OCI-LY1 (cell line): ENCODE results near the gene EHMT2.
A peak's percentile ranks its signal among the peaks of the same experiment; 100 is the strongest.

Experiments
- H2AFZ ChIP-seq: fragments of 200-600 bp; sonication (generic), shearing (Covaris generic); 2 replicates; pipeline ENCODE4 v1.6.0; 2014; ENCODE audit warnings: antibody characterized with exemption, mild to moderate bottlenecking, low read length
- H3F3A ChIP-seq: fragments of 200-600 bp; sonication (generic), shearing (Covaris generic); 2 replicates; pipeline ENCODE4 v1.6.0; 2014; ENCODE audit warnings: mild to moderate bottlenecking, antibody characterized with exemption, low read length, moderate library complexity; ENCODE audit not compliant: insufficient read depth
- H3K27ac ChIP-seq: fragments of 200-600 bp; sonication (generic); 2 replicates; pipeline ENCODE4 v1.5.1; 2014; ENCODE audit warnings: low read length, mixed run types, mild to moderate bottlenecking, low read depth; ENCODE audit not compliant: poor library complexity, severe bottlenecking
- H3K27me3 ChIP-seq: fragments of 200-600 bp; sonication (generic); 2 replicates; pipeline ENCODE4 v1.6.0; 2014; ENCODE audit warnings: antibody characterized with exemption, mild to moderate bottlenecking, low read length, moderate library complexity; ENCODE audit not compliant: insufficient read depth
- H3K36me3 ChIP-seq: fragments of 200-600 bp; sonication (generic); 2 replicates; pipeline ENCODE4 v1.6.1; 2014; ENCODE audit warnings: mild to moderate bottlenecking, antibody characterized with exemption, low read length, moderate library complexity, mixed read lengths; ENCODE audit not compliant: insufficient read depth
- H3K4me1 ChIP-seq: fragments of 200-600 bp; sonication (generic); 2 replicates; pipeline ENCODE4 v1.5.1; 2014; ENCODE audit warnings: mild to moderate bottlenecking, low read length, moderate library complexity; ENCODE audit not compliant: insufficient read depth, severe bottlenecking
- H3K4me2 ChIP-seq: fragments of 200-600 bp; sonication (generic), shearing (Covaris generic); 2 replicates; pipeline ENCODE4 v1.6.1; 2014; ENCODE audit warnings: low read length
- H3K4me3 ChIP-seq: fragments of 200-600 bp; sonication (generic); 2 replicates; pipeline ENCODE4 v1.5.1; 2014; ENCODE audit warnings: low read length, low read depth, mild to moderate bottlenecking, mixed read lengths; ENCODE audit not compliant: poor library complexity, severe bottlenecking
- H3K79me2 ChIP-seq: fragments of 200-600 bp; shearing (Covaris generic); 2 replicates; pipeline ENCODE4 v1.6.1; 2016; ENCODE audit warnings: mixed run types, low read length, mixed read lengths; ENCODE audit not compliant: insufficient read depth
- H3K9ac ChIP-seq: fragments of 200-600 bp; sonication (generic), shearing (Covaris generic); 2 replicates; pipeline ENCODE4 v1.6.1; 2014; ENCODE audit warnings: mild to moderate bottlenecking, low read length, mixed read lengths
- H3K9me2 ChIP-seq: fragments of 200-600 bp; sonication (generic), shearing (Covaris generic); 2 replicates; pipeline ENCODE4 v1.6.1; 2014; ENCODE audit warnings: low read depth, mild to moderate bottlenecking, low read length, mixed read lengths
- H3K9me3 ChIP-seq: fragments of 200-600 bp; shearing (Covaris generic); 2 replicates; pipeline ENCODE4 v1.6.1; 2014; ENCODE audit warnings: low read length, mixed read lengths
- H4K20me1 ChIP-seq: fragments of 200-600 bp; sonication (generic), shearing (Covaris generic); 2 replicates; pipeline ENCODE4 v1.6.0; 2016; ENCODE audit warnings: mild to moderate bottlenecking, low read length; ENCODE audit not compliant: insufficient read depth
- CTCF ChIP-seq: fragments of 200-600 bp; sonication (generic), shearing (Covaris generic); IDR thresholded peaks from 2 replicates; pipeline ENCODE4 v1.5.1; 2017; ENCODE audit warnings: mild to moderate bottlenecking, antibody characterized with exemption, low read length, moderate library complexity, mixed read lengths
- EZH2 ChIP-seq: fragments of 200-600 bp; sonication (generic), shearing (Covaris generic); IDR thresholded peaks from 2 replicates; pipeline ENCODE4 v1.8.0; 2017; ENCODE audit warnings: borderline replicate concordance, mixed run types, mild to moderate bottlenecking, antibody characterized with exemption, low read length, moderate library complexity, mixed read lengths

The EHMT2 gene

GRCh38 chr6:31897612-31898382 is at the start of gene EHMT2:
Gene EHMT2, minus strand, starts transcription at chr6:31897698. Its CDS starts 21 bp downstream, at chr6:31897677.
- no peaks in the 10 kb centered on the region for H3F3A ChIP-seq
- no peaks in the 10 kb centered on the region for H3K9me3 ChIP-seq
- no peaks in the 10 kb centered on the region for H3K79me2 ChIP-seq
- no peaks in the 10 kb centered on the region for H3K9me2 ChIP-seq
- H2AFZ ChIP-seq = no peak within 1 kb of the TSS
- peak within 1 kb of the TSS; percentile 81 for H3K27ac ChIP-seq
- H4K20me1 ChIP-seq = no peaks in the 10 kb centered on the region
- H3K27me3 ChIP-seq = no peaks in the 10 kb centered on the region
- H3K4me3 ChIP-seq = peak within 1 kb of the TSS; percentile 69
- H3K4me1 ChIP-seq = peaks cover 46% of the 10 kb centered on the region
- TF ChIP-seq CTCF (no peak), EZH2 (no peak)
- peaks cover 23% of the 10 kb centered on the region; the same call in 1 of the 2 replicates for H3K36me3 ChIP-seq
- H3K4me2 ChIP-seq = peak within 1 kb of the TSS; percentile 91
- H3K9ac ChIP-seq = peak within 1 kb of the TSS; percentile 86

GRCh38 chr6:31947070-31947675 is 49.7 kb upstream of the EHMT2 start:
- Histone ChIP-seq H3K9me2 (no peaks in the 10 kb centered on the region), H3K9ac (no peak overlapping the region), H3K4me2 (no peak overlapping the region), H3K79me2 (no peaks in the 10 kb centered on the region), H2AFZ (no peak overlapping the region), H3K9me3 (no peaks in the 10 kb centered on the region), H3K4me1 (no peaks in the 10 kb centered on the region), H4K20me1 (no peaks in the 10 kb centered on the region), H3F3A (no peaks in the 10 kb centered on the region), H3K27me3 (peaks cover 10% of the 10 kb centered on the region), H3K27ac (no peak overlapping the region), H3K4me3 (no peak overlapping the region), H3K36me3 (peaks cover 12% of the 10 kb centered on the region; the same call in 1 of the 2 replicates)
- no peak for TF ChIP-seq EZH2
- TF ChIP-seq CTCF = no peak

- H3F3A ChIP-seq = no peaks in the 10 kb centered on the region
- no peak overlapping the region for H3K4me2 ChIP-seq
- H3K9me3 ChIP-seq = no peaks in the 10 kb centered on the region
- TF ChIP-seq CTCF (no peak), EZH2 (no peak)
- no peak overlapping the region for H3K27ac ChIP-seq
- H4K20me1 ChIP-seq = no peaks in the 10 kb centered on the region
- H3K4me3 ChIP-seq = no peak overlapping the region
- H3K36me3 ChIP-seq = peaks cover 5% of the 10 kb centered on the region; the same call in 1 of the 2 replicates
- no peaks in the 10 kb centered on the region for H3K79me2 ChIP-seq
- H3K9ac ChIP-seq = no peak overlapping the region
- H3K27me3 ChIP-seq = peaks cover 11% of the 10 kb centered on the region
- no peaks in the 10 kb centered on the region for H3K4me1 ChIP-seq
- H2AFZ ChIP-seq = no peak overlapping the region
- H3K9me2 ChIP-seq = no peaks in the 10 kb centered on the region
These were observed 48.9 kb upstream of the EHMT2 start for GRCh38 chr6:31946370-31946885.
